B cell (primary cell): ENCODE data around the gene SLC26A1.
"Not testable (repeated sequence)": the region's sequence is repeated elsewhere in the genome, so short reads cannot be mapped to it uniquely, and the experiment has no call there.

Source experiments
- CTCF ChIP-seq: fragments of 200-600 bp; IDR thresholded peaks from one replicate; pipeline ENCODE4 v1.8.0; 2022; ENCODE audit warnings: antibody characterized with exemption, mild to moderate bottlenecking
- EZH2 ChIP-seq: IDR thresholded peaks from 2 replicates; pipeline ENCODE4 v1.6.1; 2012; ENCODE audit warnings: borderline replicate concordance, low read depth, mild to moderate bottlenecking, moderate library complexity, low read length; ENCODE audit not compliant: insufficient read depth, poor library complexity, severe bottlenecking

GRCh38 chr4:999240-999863, 6.1 kb upstream of the SLC26A1 start:
- TF ChIP-seq CTCF, EZH2: not testable (repeated sequence)
